GM23338 (cell line): ENCODE data around the gene PCDH10.

Experiments
- EZH2 ChIP-seq: fragments of 200-600 bp; sonication (generic); IDR thresholded peaks from one replicate; pipeline ENCODE4 v1.8.0; 2017; ENCODE audit warnings: antibody characterized with exemption, mild to moderate bottlenecking, low read depth; ENCODE audit not compliant: unreplicated experiment
- POLR2AphosphoS5 ChIP-seq: IDR thresholded peaks from 2 replicates; pipeline ENCODE4 v1.6.1; 2016; ENCODE audit warnings: antibody characterized with exemption, low read depth
- REST ChIP-seq: IDR thresholded peaks from one replicate; pipeline ENCODE4 v1.6.1; 2018; ENCODE audit warnings: antibody characterized with exemption; ENCODE audit not compliant: unreplicated experiment
- ZNF114 ChIP-seq: fragments of 250-450 bp; sonication (Bioruptor Pico); IDR thresholded peaks from 2 replicates; pipeline ENCODE4 v1.5.0; 2020; ENCODE audit warnings: mild to moderate bottlenecking, moderate library complexity
- TF ChIP-seq, protein P1 (sequence below), 2 experiments: fragments of 200-600 bp in 1 of 2; sonication (generic) in 1 of 2; conservative IDR thresholded peaks; 2 replicates each; pipeline versions ENCODE4 v1.5.1 to v1.6.1; 2016 to 2017; ENCODE audit warnings: antibody characterized with exemption in 2 of 2, low read depth in 2 of 2, mild to moderate bottlenecking in 2 of 2, moderate library complexity in 1 of 2

DNA sequence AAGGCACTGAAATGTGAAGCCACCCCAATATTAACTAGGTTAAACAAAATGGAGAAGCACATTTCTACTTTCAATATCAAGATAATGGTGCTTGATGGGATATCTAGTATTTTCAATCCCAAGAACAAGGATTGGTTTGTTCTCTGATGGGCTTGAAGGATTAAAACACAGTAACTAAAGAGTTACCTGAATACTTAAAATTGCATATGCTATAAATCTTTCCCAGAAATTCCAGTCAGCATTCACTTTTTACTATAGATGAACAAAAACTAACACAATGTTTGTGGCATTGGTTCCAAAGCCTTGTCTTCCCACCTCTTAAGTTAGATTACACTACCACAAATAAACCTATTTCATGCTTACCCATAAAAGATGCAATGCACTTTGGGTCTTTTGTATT, 3.9 kb upstream of the PCDH10 start:
- TF ChIP-seq POLR2AphosphoS5 (no peak), ZNF114 (CRISPR knock-in tag) (no peak), EZH2 (no peak), REST (no peak)
- TF ChIP-seq, protein P1, sequence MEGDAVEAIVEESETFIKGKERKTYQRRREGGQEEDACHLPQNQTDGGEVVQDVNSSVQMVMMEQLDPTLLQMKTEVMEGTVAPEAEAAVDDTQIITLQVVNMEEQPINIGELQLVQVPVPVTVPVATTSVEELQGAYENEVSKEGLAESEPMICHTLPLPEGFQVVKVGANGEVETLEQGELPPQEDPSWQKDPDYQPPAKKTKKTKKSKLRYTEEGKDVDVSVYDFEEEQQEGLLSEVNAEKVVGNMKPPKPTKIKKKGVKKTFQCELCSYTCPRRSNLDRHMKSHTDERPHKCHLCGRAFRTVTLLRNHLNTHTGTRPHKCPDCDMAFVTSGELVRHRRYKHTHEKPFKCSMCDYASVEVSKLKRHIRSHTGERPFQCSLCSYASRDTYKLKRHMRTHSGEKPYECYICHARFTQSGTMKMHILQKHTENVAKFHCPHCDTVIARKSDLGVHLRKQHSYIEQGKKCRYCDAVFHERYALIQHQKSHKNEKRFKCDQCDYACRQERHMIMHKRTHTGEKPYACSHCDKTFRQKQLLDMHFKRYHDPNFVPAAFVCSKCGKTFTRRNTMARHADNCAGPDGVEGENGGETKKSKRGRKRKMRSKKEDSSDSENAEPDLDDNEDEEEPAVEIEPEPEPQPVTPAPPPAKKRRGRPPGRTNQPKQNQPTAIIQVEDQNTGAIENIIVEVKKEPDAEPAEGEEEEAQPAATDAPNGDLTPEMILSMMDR (conservative IDR thresholded peaks at IDR 0.05; ENCODE audit: low read depth in 2 of 2), result no peak
